Sigmoid colon (tissue), 4 donors: ENCODE data around the gene RBM28.

ENCODE experiments used
- CTCF ChIP-seq, 4 experiments: fragments of 450-650 bp in 3 of 4; fragments of 200-600 bp in 1 of 4; IDR thresholded peaks; one replicate each; pipeline ENCODE4 v1.5.1; 2016 to 2019; ENCODE audit warnings: antibody characterized with exemption in 4 of 4, mild to moderate bottlenecking in 3 of 4, moderate library complexity in 2 of 4
- EP300 ChIP-seq, 4 donors: sonication (generic); formaldehyde crosslinking; IDR thresholded peaks; one replicate each; pipeline ENCODE4 v1.6.1; 2017; ENCODE audit warnings: antibody characterized with exemption in 4 of 4
- POLR2A ChIP-seq, 2 donors: fragments of 450-650 bp; IDR thresholded peaks; one replicate each; pipeline ENCODE4 v1.6.1; 2016; ENCODE audit warnings: antibody characterized with exemption in 2 of 2, mild to moderate bottlenecking in 2 of 2, moderate library complexity in 2 of 2
- POLR2AphosphoS5 ChIP-seq, 4 donors: sonication (generic); formaldehyde crosslinking; IDR thresholded peaks; one replicate each; pipeline ENCODE4 v1.6.1; 2017; ENCODE audit warnings: antibody characterized with exemption in 4 of 4

DNA sequence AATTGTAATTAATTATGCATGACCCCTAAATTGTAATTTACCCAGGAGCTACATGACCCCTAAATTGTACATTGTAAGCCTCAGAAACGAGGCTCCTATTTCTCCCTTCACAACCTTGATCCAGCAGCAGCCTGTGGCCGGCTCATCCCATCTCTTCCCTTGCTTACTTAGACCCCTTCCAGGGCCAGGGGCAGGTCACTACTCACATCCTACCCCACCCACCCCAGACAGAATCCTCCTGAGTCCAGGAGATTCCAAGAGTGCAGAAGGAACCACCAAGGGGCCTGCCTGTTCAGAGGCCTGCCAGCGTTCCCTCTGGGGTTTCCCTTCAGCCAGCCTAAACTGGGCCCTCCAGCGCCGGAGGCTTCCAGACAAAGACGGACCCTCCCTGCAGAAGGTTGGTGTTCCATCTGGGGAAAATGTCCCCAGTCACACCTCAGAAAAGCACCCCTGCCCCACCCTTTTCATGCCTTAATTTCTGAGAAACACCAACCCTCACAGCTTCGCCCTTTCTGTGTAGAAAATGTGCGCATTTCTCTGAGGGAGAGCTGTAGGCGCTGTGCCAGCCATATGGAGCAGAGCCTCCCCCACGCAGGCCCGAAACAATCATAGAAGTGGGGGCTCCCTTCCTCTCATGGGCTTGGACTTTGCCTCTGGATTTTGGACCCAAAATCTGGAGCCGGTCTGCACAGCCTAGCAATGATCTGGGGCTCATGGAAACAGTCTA is 83.5 kb downstream of the RBM28 start:
- no peak for TF ChIP-seq POLR2AphosphoS5 (IDR thresholded peaks at IDR 0.05)
- no peak for TF ChIP-seq EP300 (IDR thresholded peaks at IDR 0.05)
- TF ChIP-seq CTCF (IDR thresholded peaks at IDR 0.05), result no peak
- TF ChIP-seq POLR2A (IDR thresholded peaks at IDR 0.05), result no peak
